Adrenal gland (tissue), 5 donors: ENCODE data around the gene CACNG5.

Source experiments
- CTCF ChIP-seq, 6 experiments: fragments of 450-650 bp in 4 of 6; fragments of 200-600 bp in 2 of 6; sonication (generic) in 1 of 6; IDR thresholded peaks; 1 replicate in 5 of 6; 2 replicates in 1 of 6; pipeline versions ENCODE4 v1.5.1 to v1.8.0; 2016 to 2021; ENCODE audit warnings: antibody characterized with exemption in 6 of 6, mild to moderate bottlenecking in 2 of 6, moderate library complexity in 1 of 6
- POLR2A ChIP-seq, 2 donors: fragments of 450-650 bp; IDR thresholded peaks; one replicate each; pipeline ENCODE4 v1.6.1; 2017; ENCODE audit warnings: antibody characterized with exemption in 2 of 2, mild to moderate bottlenecking in 2 of 2, moderate library complexity in 1 of 2
- donor health status: DM: no; HTN: no; CAD: no.

- TF ChIP-seq CTCF (IDR thresholded peaks at IDR 0.05) (no peak), POLR2A (IDR thresholded peaks at IDR 0.05) (no peak)
Measured at GRCh38 chr17:66916946-66917345, 82.0 kb downstream of the CACNG5 start.
